ENCODE data around the gene SSRP1. TPM values are rescaled to one million over a fixed set of nuclear protein-coding genes. Genes with fewer than 3 reads are reported as not detected.

SSRP1 gene
- total and polyA plus RNA-seq, 9 of the 15 experiments (the other 6 are each of a cell fraction or from before 2014, with no cell fraction given), result 91.1 to 416 (median 245) TPM

GRCh38 chr11:57311109-57311936 is 24.4 kb downstream of the SSRP1 start (continued):
- TF ChIP-seq, protein P1, sequence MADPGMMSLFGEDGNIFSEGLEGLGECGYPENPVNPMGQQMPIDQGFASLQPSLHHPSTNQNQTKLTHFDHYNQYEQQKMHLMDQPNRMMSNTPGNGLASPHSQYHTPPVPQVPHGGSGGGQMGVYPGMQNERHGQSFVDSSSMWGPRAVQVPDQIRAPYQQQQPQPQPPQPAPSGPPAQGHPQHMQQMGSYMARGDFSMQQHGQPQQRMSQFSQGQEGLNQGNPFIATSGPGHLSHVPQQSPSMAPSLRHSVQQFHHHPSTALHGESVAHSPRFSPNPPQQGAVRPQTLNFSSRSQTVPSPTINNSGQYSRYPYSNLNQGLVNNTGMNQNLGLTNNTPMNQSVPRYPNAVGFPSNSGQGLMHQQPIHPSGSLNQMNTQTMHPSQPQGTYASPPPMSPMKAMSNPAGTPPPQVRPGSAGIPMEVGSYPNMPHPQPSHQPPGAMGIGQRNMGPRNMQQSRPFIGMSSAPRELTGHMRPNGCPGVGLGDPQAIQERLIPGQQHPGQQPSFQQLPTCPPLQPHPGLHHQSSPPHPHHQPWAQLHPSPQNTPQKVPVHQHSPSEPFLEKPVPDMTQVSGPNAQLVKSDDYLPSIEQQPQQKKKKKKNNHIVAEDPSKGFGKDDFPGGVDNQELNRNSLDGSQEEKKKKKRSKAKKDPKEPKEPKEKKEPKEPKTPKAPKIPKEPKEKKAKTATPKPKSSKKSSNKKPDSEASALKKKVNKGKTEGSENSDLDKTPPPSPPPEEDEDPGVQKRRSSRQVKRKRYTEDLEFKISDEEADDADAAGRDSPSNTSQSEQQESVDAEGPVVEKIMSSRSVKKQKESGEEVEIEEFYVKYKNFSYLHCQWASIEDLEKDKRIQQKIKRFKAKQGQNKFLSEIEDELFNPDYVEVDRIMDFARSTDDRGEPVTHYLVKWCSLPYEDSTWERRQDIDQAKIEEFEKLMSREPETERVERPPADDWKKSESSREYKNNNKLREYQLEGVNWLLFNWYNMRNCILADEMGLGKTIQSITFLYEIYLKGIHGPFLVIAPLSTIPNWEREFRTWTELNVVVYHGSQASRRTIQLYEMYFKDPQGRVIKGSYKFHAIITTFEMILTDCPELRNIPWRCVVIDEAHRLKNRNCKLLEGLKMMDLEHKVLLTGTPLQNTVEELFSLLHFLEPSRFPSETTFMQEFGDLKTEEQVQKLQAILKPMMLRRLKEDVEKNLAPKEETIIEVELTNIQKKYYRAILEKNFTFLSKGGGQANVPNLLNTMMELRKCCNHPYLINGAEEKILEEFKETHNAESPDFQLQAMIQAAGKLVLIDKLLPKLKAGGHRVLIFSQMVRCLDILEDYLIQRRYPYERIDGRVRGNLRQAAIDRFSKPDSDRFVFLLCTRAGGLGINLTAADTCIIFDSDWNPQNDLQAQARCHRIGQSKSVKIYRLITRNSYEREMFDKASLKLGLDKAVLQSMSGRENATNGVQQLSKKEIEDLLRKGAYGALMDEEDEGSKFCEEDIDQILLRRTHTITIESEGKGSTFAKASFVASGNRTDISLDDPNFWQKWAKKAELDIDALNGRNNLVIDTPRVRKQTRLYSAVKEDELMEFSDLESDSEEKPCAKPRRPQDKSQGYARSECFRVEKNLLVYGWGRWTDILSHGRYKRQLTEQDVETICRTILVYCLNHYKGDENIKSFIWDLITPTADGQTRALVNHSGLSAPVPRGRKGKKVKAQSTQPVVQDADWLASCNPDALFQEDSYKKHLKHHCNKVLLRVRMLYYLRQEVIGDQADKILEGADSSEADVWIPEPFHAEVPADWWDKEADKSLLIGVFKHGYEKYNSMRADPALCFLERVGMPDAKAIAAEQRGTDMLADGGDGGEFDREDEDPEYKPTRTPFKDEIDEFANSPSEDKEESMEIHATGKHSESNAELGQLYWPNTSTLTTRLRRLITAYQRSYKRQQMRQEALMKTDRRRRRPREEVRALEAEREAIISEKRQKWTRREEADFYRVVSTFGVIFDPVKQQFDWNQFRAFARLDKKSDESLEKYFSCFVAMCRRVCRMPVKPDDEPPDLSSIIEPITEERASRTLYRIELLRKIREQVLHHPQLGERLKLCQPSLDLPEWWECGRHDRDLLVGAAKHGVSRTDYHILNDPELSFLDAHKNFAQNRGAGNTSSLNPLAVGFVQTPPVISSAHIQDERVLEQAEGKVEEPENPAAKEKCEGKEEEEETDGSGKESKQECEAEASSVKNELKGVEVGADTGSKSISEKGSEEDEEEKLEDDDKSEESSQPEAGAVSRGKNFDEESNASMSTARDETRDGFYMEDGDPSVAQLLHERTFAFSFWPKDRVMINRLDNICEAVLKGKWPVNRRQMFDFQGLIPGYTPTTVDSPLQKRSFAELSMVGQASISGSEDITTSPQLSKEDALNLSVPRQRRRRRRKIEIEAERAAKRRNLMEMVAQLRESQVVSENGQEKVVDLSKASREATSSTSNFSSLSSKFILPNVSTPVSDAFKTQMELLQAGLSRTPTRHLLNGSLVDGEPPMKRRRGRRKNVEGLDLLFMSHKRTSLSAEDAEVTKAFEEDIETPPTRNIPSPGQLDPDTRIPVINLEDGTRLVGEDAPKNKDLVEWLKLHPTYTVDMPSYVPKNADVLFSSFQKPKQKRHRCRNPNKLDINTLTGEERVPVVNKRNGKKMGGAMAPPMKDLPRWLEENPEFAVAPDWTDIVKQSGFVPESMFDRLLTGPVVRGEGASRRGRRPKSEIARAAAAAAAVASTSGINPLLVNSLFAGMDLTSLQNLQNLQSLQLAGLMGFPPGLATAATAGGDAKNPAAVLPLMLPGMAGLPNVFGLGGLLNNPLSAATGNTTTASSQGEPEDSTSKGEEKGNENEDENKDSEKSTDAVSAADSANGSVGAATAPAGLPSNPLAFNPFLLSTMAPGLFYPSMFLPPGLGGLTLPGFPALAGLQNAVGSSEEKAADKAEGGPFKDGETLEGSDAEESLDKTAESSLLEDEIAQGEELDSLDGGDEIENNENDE (IDR thresholded peaks at IDR 0.05; ENCODE audit: low read depth, low read length), result no peak
- no peak for TF ChIP-seq ZNF77 (CRISPR knock-in tag; IDR thresholded peaks at IDR 0.05)
- no peak for TF ChIP-seq U2AF1 (optimal IDR thresholded peaks at IDR 0.05; ENCODE audit: low read depth, low read length)
- 0 out of 4 replicates have a peak, but pooled peaks of 1 of the 2 experiments have one; percentile 31 for TF ChIP-seq RCOR1 (IDR thresholded peaks at IDR 0.05; ENCODE audit: borderline replicate concordance in 1 of 2, low read depth in 2 of 2, low read length in 2 of 2)
- 0 out of 2 replicates have a peak, but pooled peaks have one; percentile 29 for TF ChIP-seq USF1 (CRISPR knock-in tag; IDR thresholded peaks at IDR 0.05)
- peak; percentile 11 for TF ChIP-seq PRDM10 (IDR thresholded peaks at IDR 0.05; ENCODE audit: partially characterized antibody)
- no peak for TF ChIP-seq HES1 (IDR thresholded peaks at IDR 0.05; ENCODE audit: low read depth)
- TF ChIP-seq SMARCC2 (IDR thresholded peaks at IDR 0.05; ENCODE audit: low read depth), result no peak

Data from K562 (cell line).